Mucosa of descending colon (tissue), 3 donors: Measurements from ENCODE around the gene HNRNPA1L2. TPM values are rescaled to one million over a fixed set of nuclear protein-coding genes. Genes with fewer than 3 reads are reported as not detected.
"Not testable (repeated sequence)": the region's sequence is repeated elsewhere in the genome, so short reads cannot be mapped to it uniquely, and the experiment has no call there.

Experiments
- ATAC-seq: fragments of 200-7000 bp; cut with Tn5 transposase; one replicate; pipeline ENCODE4 v1.9.1; 2020; ENCODE audit warnings: mild to moderate bottlenecking, moderate library complexity
- DNase-seq, 3 donors: peaks; one replicate each; pipeline ENCODE4 v3.0.0-alpha.2; 2020
- H3K36me3 ChIP-seq: fragments of 200-600 bp; one replicate; pipeline ENCODE4 v1.8.0; 2021; ENCODE audit warnings: low read depth, mild to moderate bottlenecking
- H3K4me1 ChIP-seq: fragments of 200-600 bp; one replicate; pipeline ENCODE4 v1.8.0; 2021; ENCODE audit warnings: low read depth, mild to moderate bottlenecking
- H3K4me3 ChIP-seq: fragments of 200-600 bp; one replicate; pipeline ENCODE4 v1.8.0; 2021; ENCODE audit warnings: mild to moderate bottlenecking
- H3K9me3 ChIP-seq: fragments of 200-600 bp; one replicate; pipeline ENCODE4 v1.8.0; 2021; ENCODE audit warnings: mild to moderate bottlenecking
- CTCF ChIP-seq: fragments of 200-600 bp; IDR thresholded peaks from one replicate; pipeline ENCODE4 v1.8.0; 2022; ENCODE audit warnings: antibody characterized with exemption, mild to moderate bottlenecking
- intact Hi-C, 2 donors: fragments of 100-400 bp; cut with DNase I in 1 of 2; cut with micrococcal nuclease in 1 of 2; formaldehyde crosslinking; loops; one replicate each; pipeline versions ENCODE4 v1.11.0 to v1.11.1; 2022; cut with DNase I, micrococcal nuclease
- total RNA-seq, 3 donors: library from RNA; stranded (reverse); fragmentation: NEBNext Ultra II Directional in 2 of 3; extraction: Animal tissue kit (Norgen Biotek cat#: 25700) in 2 of 3; gene quantifications; one replicate each; pipeline versions ENCODE4 v1.2.1 to v1.2.4, GENCODE V29; 2021 to 2023
- donor health status: DM: no; HTN: no; CAD: no; lungs with moderate emphysema.
- donor health status: DM: no; HTN: no; CAD: no.
- donor health status: DM: no; HTN: yes; CAD: no.

Gene HNRNPA1L2
- total RNA-seq, 3 donors from 2014 or later, result 4.5 to 5.2 (median 5.0) TPM

GRCh38 chr13:52665325-52665724, 23.1 kb downstream of the HNRNPA1L2 start:
- Histone ChIP-seq H3K9me3 (no peaks in the 10 kb centered on the region), H3K4me3 (no peak overlapping the region), H3K36me3 (peaks cover 3% of the 10 kb centered on the region), H3K4me1 (no peaks in the 10 kb centered on the region)
- DNase-seq (no peak), ATAC-seq (no peak)
- intact Hi-C loops, result no loop called here
- no peak for TF ChIP-seq CTCF

GRCh38 chr13:52669677-52670076, 27.4 kb downstream of the HNRNPA1L2 start:
- intact Hi-C loops, result no loop called here
- Histone ChIP-seq H3K36me3 (no peaks in the 10 kb centered on the region), H3K4me3 (no peak overlapping the region), H3K4me1 (no peaks in the 10 kb centered on the region), H3K9me3 (no peaks in the 10 kb centered on the region)
- DNase-seq (no peak), ATAC-seq (no peak)
- no peak for TF ChIP-seq CTCF

GRCh38 chr13:52670726-52671125, 28.5 kb downstream of the HNRNPA1L2 start:
- TF ChIP-seq CTCF, result no peak
- ATAC-seq (no peak), DNase-seq (no peak)

GRCh38 chr13:52673465-52673864, 31.2 kb downstream of the HNRNPA1L2 start:
- no peaks in the 10 kb centered on the region for H3K4me1 ChIP-seq
- intact Hi-C loops, result no loop called here
- TF ChIP-seq CTCF, result no peak
- DNase-seq (no peak), ATAC-seq (no peak)
- no peak overlapping the region for H3K4me3 ChIP-seq
- no peaks in the 10 kb centered on the region for H3K9me3 ChIP-seq
- no peaks in the 10 kb centered on the region for H3K36me3 ChIP-seq

More at GRCh38 chr13:52670726-52671125, 28.5 kb downstream of the HNRNPA1L2 start:
- Histone ChIP-seq H3K9me3 (no peaks in the 10 kb centered on the region), H3K4me1 (no peaks in the 10 kb centered on the region), H3K4me3 (no peak overlapping the region), H3K36me3 (no peaks in the 10 kb centered on the region)
- intact Hi-C loops, result no loop called here

GRCh38 chr13:52677823-52678222, 35.6 kb downstream of the HNRNPA1L2 start:
- no peaks in the 10 kb centered on the region for H3K4me1 ChIP-seq
- H3K9me3 ChIP-seq, result no peaks in the 10 kb centered on the region
- intact Hi-C loops, result no loop called here
- no peak for TF ChIP-seq CTCF
- H3K36me3 ChIP-seq, result no peaks in the 10 kb centered on the region
- DNase-seq, result no peak
- ATAC-seq, result no peak
- H3K4me3 ChIP-seq, result no peak overlapping the region

GRCh38 chr13:52685806-52686205, 43.6 kb downstream of the HNRNPA1L2 start:
- H3K9me3 ChIP-seq, H3K4me1 ChIP-seq, intact Hi-C loops, H3K36me3 ChIP-seq, ATAC-seq, H3K4me3 ChIP-seq, DNase-seq: not testable (repeated sequence)
